H9 (cell line): ENCODE results near the gene PLA2G15. TPM values are rescaled to one million over a fixed set of nuclear protein-coding genes. Genes with fewer than 3 reads are reported as not detected.

Experiments
- DNase-seq: peaks from one replicate; pipeline ENCODE4 v3.0.0-alpha.2; 2017
- H2AFZ ChIP-seq: one replicate; pipeline ENCODE4 v1.6.1; 2013; ENCODE audit warnings: mild to moderate bottlenecking, low read length, control low read depth, moderate library complexity
- H2AK5ac ChIP-seq: 2 replicates; pipeline ENCODE4 v1.6.1; 2013; ENCODE audit warnings: low read length, control low read depth, mixed read lengths; ENCODE audit not compliant: insufficient read length
- H2BK120ac ChIP-seq: one replicate; pipeline ENCODE4 v1.6.1; 2013; ENCODE audit warnings: low read depth, mild to moderate bottlenecking, low read length, control low read depth, inconsistent platforms; ENCODE audit not compliant: poor library complexity, severe bottlenecking
- H2BK12ac ChIP-seq: 2 replicates; pipeline ENCODE4 v1.6.1; 2013; ENCODE audit warnings: low read length, control low read depth, mixed read lengths, low read depth; ENCODE audit not compliant: insufficient read length
- H2BK15ac ChIP-seq: 2 replicates; pipeline ENCODE4 v1.6.1; 2013; ENCODE audit warnings: low read depth, low read length, control low read depth
- H2BK20ac ChIP-seq: one replicate; pipeline ENCODE4 v1.6.1; 2013; ENCODE audit warnings: low read depth, mild to moderate bottlenecking, low read length, control low read depth, inconsistent platforms; ENCODE audit not compliant: poor library complexity, severe bottlenecking
- H2BK5ac ChIP-seq: 2 replicates; pipeline ENCODE4 v1.6.1; 2013; ENCODE audit warnings: low read length, control low read depth, mixed read lengths; ENCODE audit not compliant: insufficient read length
- H3K14ac ChIP-seq: 2 replicates; pipeline ENCODE4 v1.6.1; 2013; ENCODE audit warnings: low read length, control low read depth; ENCODE audit not compliant: insufficient read depth
- H3K18ac ChIP-seq: 2 replicates; pipeline ENCODE4 v1.6.1; 2013; ENCODE audit warnings: low read depth, mild to moderate bottlenecking, mixed read lengths, low read length, control low read depth; ENCODE audit not compliant: insufficient read length
- H3K23ac ChIP-seq: 2 replicates; pipeline ENCODE4 v1.6.1; 2013; ENCODE audit warnings: low read length, control low read depth, mixed read lengths, low read depth; ENCODE audit not compliant: insufficient read length
- H3K23me2 ChIP-seq: 2 replicates; pipeline ENCODE4 v1.6.1; 2013; ENCODE audit warnings: low read depth, mild to moderate bottlenecking, mixed read lengths, low read length, control low read depth; ENCODE audit not compliant: insufficient read length, poor library complexity, severe bottlenecking
- H3K27ac ChIP-seq: 2 replicates; pipeline ENCODE4 v1.5.1; 2013; ENCODE audit warnings: low read length, control low read depth, mixed read lengths, low read depth; ENCODE audit not compliant: insufficient read length
- H3K27me3 ChIP-seq: 2 replicates; pipeline ENCODE4 v1.6.1; 2013; ENCODE audit warnings: low read length, control low read depth, inconsistent platforms; ENCODE audit not compliant: insufficient read depth
- H3K4ac ChIP-seq: 2 replicates; pipeline ENCODE4 v1.6.1; 2013; ENCODE audit warnings: low read depth, mild to moderate bottlenecking, control low read depth, inconsistent platforms, low read length, moderate library complexity
- H3K4me1 ChIP-seq: 2 replicates; pipeline ENCODE4 v1.6.1; 2013; ENCODE audit warnings: low read length, control low read depth, inconsistent platforms; ENCODE audit not compliant: insufficient read depth
- H3K4me2 ChIP-seq: 2 replicates; pipeline ENCODE4 v1.6.1; 2013; ENCODE audit warnings: low read length, control low read depth, mixed read lengths; ENCODE audit not compliant: insufficient read length, insufficient read depth
- H3K56ac ChIP-seq: 2 replicates; pipeline ENCODE4 v1.6.1; 2013; ENCODE audit warnings: low read depth, mild to moderate bottlenecking, mixed read lengths, low read length, control low read depth; ENCODE audit not compliant: insufficient read length
- H3K79me1 ChIP-seq: 2 replicates; pipeline ENCODE4 v1.6.1; 2013; ENCODE audit warnings: low read depth, mild to moderate bottlenecking, moderate library complexity, low read length, control low read depth, inconsistent platforms; ENCODE audit not compliant: insufficient read depth, poor library complexity, severe bottlenecking
- H3K79me2 ChIP-seq: 2 replicates; pipeline ENCODE4 v1.6.1; 2013; ENCODE audit warnings: low read length, control low read depth, inconsistent platforms; ENCODE audit not compliant: insufficient read depth
- H3K9ac ChIP-seq: 2 replicates; pipeline ENCODE4 v1.6.1; 2013; ENCODE audit warnings: low read length, control low read depth, mixed read lengths; ENCODE audit not compliant: insufficient read length; ENCODE audit errors: extremely low read depth
- H3K9me3 ChIP-seq: one replicate; pipeline ENCODE4 v1.6.1; 2013; ENCODE audit warnings: low read depth, low read length, inconsistent platforms; ENCODE audit not compliant: control insufficient read depth
- H3T11ph ChIP-seq: one replicate; pipeline ENCODE4 v1.6.1; 2013; ENCODE audit warnings: mild to moderate bottlenecking, low read length, control low read depth, inconsistent platforms
- H4K20me1 ChIP-seq: one replicate; pipeline ENCODE4 v1.6.1; 2013; ENCODE audit not compliant: control insufficient read depth, insufficient read length, insufficient read depth
- H4K5ac ChIP-seq: 2 replicates; pipeline ENCODE4 v1.6.1; 2013; ENCODE audit warnings: low read depth, mild to moderate bottlenecking, mixed read lengths, low read length, control low read depth; ENCODE audit not compliant: insufficient read length
- H4K8ac ChIP-seq: replicated peaks from 2 replicates; pipeline ENCODE4 v1.6.1; 2013; ENCODE audit warnings: low read length, control low read depth, mixed read lengths, low read depth; ENCODE audit not compliant: insufficient read length
- H4K91ac ChIP-seq: 2 replicates; pipeline ENCODE4 v1.6.1; 2013; ENCODE audit warnings: low read depth, mild to moderate bottlenecking, moderate library complexity, mixed read lengths, low read length, control low read depth; ENCODE audit not compliant: insufficient read length
- H3K27ac Mint-ChIP-seq, 3 experiments: 2 replicates in 2 of 3; 3 replicates in 1 of 3; pipeline ENCODE4 v1.8.0; 2020 to 2021; ENCODE audit warnings: mixed read lengths in 3 of 3, mild to moderate bottlenecking in 1 of 3, moderate library complexity in 1 of 3
- H3K27me3 Mint-ChIP-seq: 2 replicates; pipeline ENCODE4 v1.8.0; 2021; ENCODE audit warnings: low read depth, mild to moderate bottlenecking, moderate library complexity, mixed read lengths
- H3K36me3 Mint-ChIP-seq, 3 experiments: 2 replicates in 2 of 3; 3 replicates in 1 of 3; pipeline ENCODE4 v1.8.0; 2020 to 2021; ENCODE audit warnings: low read depth in 3 of 3, mixed read lengths in 3 of 3; ENCODE audit not compliant: insufficient read depth in 1 of 3
- H3K4me1 Mint-ChIP-seq, 2 experiments: 2 replicates each; pipeline ENCODE4 v1.8.0; 2020; ENCODE audit warnings: mixed read lengths in 2 of 2
- H3K4me3 Mint-ChIP-seq, 2 experiments: 2 replicates in 1 of 2; 3 replicates in 1 of 2; pipeline ENCODE4 v1.8.0; 2020 to 2021; ENCODE audit warnings: mild to moderate bottlenecking in 2 of 2, mixed read lengths in 2 of 2, moderate library complexity in 1 of 2
- H3K9me3 Mint-ChIP-seq, 2 experiments: 2 replicates in 1 of 2; 3 replicates in 1 of 2; pipeline ENCODE4 v1.8.0; 2020; ENCODE audit warnings: mild to moderate bottlenecking in 2 of 2, mixed read lengths in 2 of 2, moderate library complexity in 1 of 2
- CTCF ChIP-seq: fragments of 200-600 bp; sonication (generic); conservative IDR thresholded peaks from 3 replicates; pipeline ENCODE4 v1.8.0; 2021; ENCODE audit warnings: antibody characterized with exemption, mild to moderate bottlenecking
- WGBS: extraction: QIAGEN DNeasy Blood & Tissue Kit; methylation state at CpG from one replicate; pipeline ENCODE4 v1.1.7; 2013; ENCODE audit warnings: missing lambda C conversion rate, low lambda C conversion rate, mixed read lengths; ENCODE audit not compliant: insufficient read length; ENCODE audit errors: extremely low coverage; 5-methylcytosine and 5-hydroxymethylcytosine counted together
- total RNA-seq: library from RNA; stranded (reverse); gene quantifications from 2 replicates; pipeline ENCODE4 v1.2.1, GENCODE V29; 2021

Gene PLA2G15
- total RNA-seq, 1 experiment from 2014 or later, result 11.0 TPM

GRCh38 chr16:68270353-68270752 is 25.2 kb downstream of the PLA2G15 start:
- peaks cover 3% of the 10 kb centered on the region for H3K79me1 ChIP-seq
- H3K27me3 ChIP-seq, result no peaks in the 10 kb centered on the region
- no peaks in the 10 kb centered on the region for H3K9me3 Mint-ChIP-seq
- no peak overlapping the region for H3K27ac ChIP-seq
- no peak overlapping the region for H2BK15ac ChIP-seq
- no peak overlapping the region for H3K18ac ChIP-seq
- no peaks in the 10 kb centered on the region for H3K9me3 ChIP-seq
- peaks cover 20 to 25% of the 10 kb centered on the region in 2 experiments for H3K4me1 Mint-ChIP-seq
- no peak overlapping the region for H3K4me3 Mint-ChIP-seq
- no peak overlapping the region for H3K56ac ChIP-seq
- H2AK5ac ChIP-seq, result no peak overlapping the region
- H4K5ac ChIP-seq, result no peak overlapping the region
- H2AFZ ChIP-seq, result no peak overlapping the region
- H3K27ac Mint-ChIP-seq, result peak overlapping the region in 1 of 3 experiments; percentile 83; a peak in 1 of 7 replicates
- no peak overlapping the region for H2BK12ac ChIP-seq
- H3K23me2 ChIP-seq, result peaks cover under 1% of the 10 kb centered on the region
- H3K4ac ChIP-seq, result no peak overlapping the region
- H3K79me2 ChIP-seq, result peaks cover 1% of the 10 kb centered on the region; the same call in 1 of the 2 replicates
- peaks cover 6% of the 10 kb centered on the region; the same call in 1 of the 2 replicates for H3K4me1 ChIP-seq
- H4K20me1 ChIP-seq, result no peaks in the 10 kb centered on the region
- H3T11ph ChIP-seq, result no peak overlapping the region
- H3K4me2 ChIP-seq, result no peak overlapping the region
- no peak overlapping the region for H2BK20ac ChIP-seq
- no peak for TF ChIP-seq CTCF
- no CpG with 5 or more reads among the region's 1 CpG for WGBS
- no peak overlapping the region for H4K91ac ChIP-seq
- 0 out of 2 replicates have a peak, but pooled peaks cover under 1% of the 10 kb centered on the region for H3K27me3 Mint-ChIP-seq
- peaks cover 12 to 22% (median 16%) of the 10 kb centered on the region in 3 experiments; a peak in 5 of 7 replicates for H3K36me3 Mint-ChIP-seq
- no peak overlapping the region for H3K9ac ChIP-seq
- no peak for DNase-seq
- H3K23ac ChIP-seq, result no peak overlapping the region
- no peak overlapping the region for H4K8ac ChIP-seq
- H3K14ac ChIP-seq, result no peak overlapping the region
- no peak overlapping the region for H2BK5ac ChIP-seq
- H2BK120ac ChIP-seq, result no peak overlapping the region
